Effector memory CD4-positive, alpha-beta T cell (primary cell): ENCODE results near the gene ZBTB7C.

Experiments used
- DNase-seq, 3 donors: peaks; one replicate each; pipeline ENCODE4 v3.0.0-alpha.2; 2020
- H3K27ac ChIP-seq: 2 replicates; pipeline ENCODE4 v1.7.0; 2013; ENCODE audit warnings: mild to moderate bottlenecking, low read length, moderate library complexity; ENCODE audit not compliant: insufficient read depth, poor library complexity, severe bottlenecking
- H3K27me3 ChIP-seq: replicated peaks from 2 replicates; pipeline ENCODE4 v1.7.0; 2013; ENCODE audit warnings: mild to moderate bottlenecking, low read length; ENCODE audit not compliant: insufficient read depth, control insufficient read depth, poor library complexity, severe bottlenecking
- H3K36me3 ChIP-seq: 2 replicates; pipeline ENCODE4 v1.7.0; 2013; ENCODE audit warnings: mild to moderate bottlenecking, low read length, moderate library complexity; ENCODE audit not compliant: control insufficient read depth, insufficient read depth
- H3K4me1 ChIP-seq: 2 replicates; pipeline ENCODE4 v1.7.0; 2013; ENCODE audit warnings: low read length, mild to moderate bottlenecking; ENCODE audit not compliant: control insufficient read depth, insufficient read depth, poor library complexity, severe bottlenecking
- H3K4me3 ChIP-seq: 2 replicates; pipeline ENCODE4 v1.7.0; 2013; ENCODE audit warnings: low read length, low read depth, mild to moderate bottlenecking; ENCODE audit not compliant: insufficient read depth, poor library complexity, severe bottlenecking
- H3K9me3 ChIP-seq: 2 replicates; pipeline ENCODE4 v1.7.0; 2013; ENCODE audit warnings: mild to moderate bottlenecking, low read length, moderate library complexity; ENCODE audit not compliant: control insufficient read depth

ZBTB7C gene

GRCh38 chr18:48342125-48342524, 67.1 kb downstream of the ZBTB7C start:
- no peaks in the 10 kb centered on the region for H3K4me1 ChIP-seq
- H3K27ac ChIP-seq, result no peak overlapping the region
- H3K27me3 ChIP-seq, result no peaks in the 10 kb centered on the region
- no peaks in the 10 kb centered on the region for H3K9me3 ChIP-seq
- no peaks in the 10 kb centered on the region for H3K36me3 ChIP-seq
- H3K4me3 ChIP-seq, result no peak overlapping the region
- no peak for DNase-seq

DNA sequence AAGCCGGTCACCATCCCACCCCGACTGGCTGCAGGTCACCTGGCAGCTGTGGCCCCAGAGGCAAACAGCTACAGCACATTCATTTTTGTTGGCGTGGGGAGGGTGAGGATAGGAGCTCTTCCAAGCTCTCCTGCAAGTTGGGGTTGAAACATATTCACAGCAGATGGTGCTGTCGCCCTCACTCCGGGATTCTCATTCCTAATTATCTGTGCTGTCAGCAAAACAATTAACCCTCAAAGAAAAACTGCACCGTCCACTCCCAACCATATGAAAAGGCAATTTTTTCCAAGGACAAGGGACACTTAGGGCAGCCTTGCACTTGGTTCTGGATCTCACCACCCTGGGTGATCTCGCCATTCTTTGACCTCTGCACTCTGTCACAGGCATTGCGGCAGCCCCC, 68.6 kb downstream of the ZBTB7C start:
- DNase-seq, result no peak
- Histone ChIP-seq H3K9me3 (no peaks in the 10 kb centered on the region), H3K4me1 (no peaks in the 10 kb centered on the region), H3K36me3 (no peaks in the 10 kb centered on the region), H3K27me3 (no peaks in the 10 kb centered on the region), H3K27ac (no peak overlapping the region), H3K4me3 (no peak overlapping the region)

DNA sequence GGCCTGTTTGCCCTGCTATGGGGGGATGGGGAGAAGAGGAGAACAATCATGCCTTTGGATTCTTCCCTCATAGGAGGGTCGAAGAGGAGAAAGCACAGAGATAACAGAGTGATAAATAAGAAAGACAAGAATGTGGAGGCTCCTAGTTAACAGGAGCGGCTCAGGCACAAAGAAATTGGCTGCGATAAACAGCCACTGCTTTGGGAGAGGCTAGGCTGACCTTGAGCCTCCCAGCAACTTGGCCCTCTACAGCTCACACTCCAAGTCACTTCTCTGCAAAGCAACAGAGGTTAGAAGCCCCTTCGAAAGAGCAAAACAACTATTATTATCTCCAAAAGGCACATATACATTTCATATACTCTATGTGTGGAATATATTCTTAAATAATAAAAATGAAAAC, 69.5 kb downstream of the ZBTB7C start:
- H3K27me3 ChIP-seq, result no peaks in the 10 kb centered on the region
- no peaks in the 10 kb centered on the region for H3K36me3 ChIP-seq
- H3K4me1 ChIP-seq, result no peaks in the 10 kb centered on the region
- H3K9me3 ChIP-seq, result no peaks in the 10 kb centered on the region
- DNase-seq, result no peak
- H3K4me3 ChIP-seq, result no peak overlapping the region
- H3K27ac ChIP-seq, result no peak overlapping the region

- no peak for DNase-seq
- Histone ChIP-seq H3K27ac (no peak overlapping the region), H3K36me3 (no peaks in the 10 kb centered on the region), H3K4me1 (no peaks in the 10 kb centered on the region), H3K4me3 (no peak overlapping the region), H3K27me3 (no peaks in the 10 kb centered on the region), H3K9me3 (no peaks in the 10 kb centered on the region)
These were observed 70.3 kb downstream of the ZBTB7C start for GRCh38 chr18:48338915-48339314.

DNA sequence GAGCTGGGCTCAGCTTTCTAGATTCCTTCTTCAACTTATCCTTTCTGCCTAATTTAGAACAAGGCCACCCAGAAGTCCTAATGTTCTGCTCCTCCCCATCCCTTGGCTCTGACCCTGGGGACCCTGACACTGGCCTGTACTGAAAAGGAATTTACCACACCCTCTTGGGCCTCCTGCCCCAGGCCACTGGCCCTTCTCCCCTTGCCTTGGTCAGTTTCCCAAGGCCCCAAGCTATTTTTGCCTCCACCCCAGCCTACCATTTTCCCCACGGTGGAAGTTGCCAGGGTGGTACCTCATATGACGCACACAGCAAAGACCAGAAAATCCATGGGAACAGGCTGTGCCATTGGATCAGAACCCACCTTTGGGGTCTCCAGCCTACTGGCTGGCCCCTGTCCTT, 72.1 kb downstream of the ZBTB7C start:
- no peaks in the 10 kb centered on the region for H3K36me3 ChIP-seq
- H3K9me3 ChIP-seq, result no peaks in the 10 kb centered on the region
- H3K27ac ChIP-seq, result no peak overlapping the region
- no peaks in the 10 kb centered on the region for H3K4me1 ChIP-seq
- no peaks in the 10 kb centered on the region for H3K27me3 ChIP-seq
- H3K4me3 ChIP-seq, result no peak overlapping the region
- DNase-seq, result no peak

- Histone ChIP-seq H3K9me3 (no peaks in the 10 kb centered on the region), H3K4me3 (no peak overlapping the region), H3K36me3 (no peaks in the 10 kb centered on the region), H3K4me1 (no peaks in the 10 kb centered on the region), H3K27ac (no peak overlapping the region), H3K27me3 (no peaks in the 10 kb centered on the region)
- DNase-seq, result no peak
These were observed 72.9 kb downstream of the ZBTB7C start for GRCh38 chr18:48336332-48336731.

DNA sequence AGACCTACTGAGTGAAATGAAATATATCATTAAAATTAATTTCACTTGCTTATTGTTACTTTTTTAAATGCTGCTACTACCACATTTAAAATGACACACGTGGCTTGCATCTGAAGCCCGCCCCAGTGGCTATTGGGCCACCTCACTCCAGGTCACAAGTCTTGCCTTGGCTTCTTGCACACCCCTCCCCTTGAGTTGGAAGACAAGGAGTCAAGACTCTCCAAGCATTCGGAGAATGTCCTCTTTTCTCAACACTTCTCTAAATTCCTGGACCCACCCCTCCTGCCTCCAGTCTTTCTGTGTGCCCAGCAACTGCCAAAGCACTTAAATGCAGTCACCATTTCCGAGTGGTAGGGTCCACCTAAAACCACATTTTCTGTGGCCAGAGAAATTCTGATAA, 73.4 kb downstream of the ZBTB7C start:
- Histone ChIP-seq H3K9me3 (no peaks in the 10 kb centered on the region), H3K36me3 (no peaks in the 10 kb centered on the region), H3K4me3 (no peak overlapping the region), H3K27ac (no peak overlapping the region), H3K27me3 (no peaks in the 10 kb centered on the region), H3K4me1 (no peaks in the 10 kb centered on the region)
- no peak for DNase-seq

GRCh38 chr18:48334845-48335244, 74.3 kb downstream of the ZBTB7C start:
- no peak for DNase-seq
- H3K4me3 ChIP-seq, result no peak overlapping the region
- H3K27ac ChIP-seq, result no peak overlapping the region
- no peaks in the 10 kb centered on the region for H3K4me1 ChIP-seq
- no peaks in the 10 kb centered on the region for H3K9me3 ChIP-seq
- H3K27me3 ChIP-seq, result no peaks in the 10 kb centered on the region
- no peaks in the 10 kb centered on the region for H3K36me3 ChIP-seq

DNA sequence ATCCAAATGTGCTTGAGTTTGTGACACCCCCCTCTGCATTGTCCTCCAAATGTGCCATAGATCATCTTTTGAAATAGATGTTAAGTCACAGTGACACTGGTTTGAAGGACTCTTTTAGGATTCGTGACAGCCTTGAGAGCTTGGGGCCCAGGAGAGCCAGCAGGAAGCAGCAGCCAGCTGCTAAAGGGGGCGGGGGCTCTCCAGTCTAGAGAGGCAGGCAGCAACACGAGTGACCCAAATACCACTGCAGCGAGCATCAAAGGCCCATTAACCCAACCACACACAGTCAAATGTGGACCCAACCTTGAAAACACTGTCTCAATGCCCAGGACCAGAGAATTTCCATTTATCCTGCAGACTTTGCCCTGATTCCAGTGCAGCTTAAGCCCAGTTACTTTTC, 75.6 kb downstream of the ZBTB7C start:
- DNase-seq, result no peak
- H3K4me1 ChIP-seq, result no peaks in the 10 kb centered on the region
- H3K9me3 ChIP-seq, result no peaks in the 10 kb centered on the region
- no peaks in the 10 kb centered on the region for H3K36me3 ChIP-seq
- no peaks in the 10 kb centered on the region for H3K27me3 ChIP-seq
- H3K27ac ChIP-seq, result no peak overlapping the region
- H3K4me3 ChIP-seq, result no peak overlapping the region

- no peaks in the 10 kb centered on the region for H3K36me3 ChIP-seq
- H3K4me3 ChIP-seq, result no peak overlapping the region
- H3K27ac ChIP-seq, result no peak overlapping the region
- no peaks in the 10 kb centered on the region for H3K4me1 ChIP-seq
- H3K9me3 ChIP-seq, result no peaks in the 10 kb centered on the region
- DNase-seq, result no peak
- no peaks in the 10 kb centered on the region for H3K27me3 ChIP-seq
These were observed 78.9 kb downstream of the ZBTB7C start for GRCh38 chr18:48330016-48330991.
